Activated CD4-positive, alpha-beta T cell treated with anti-CD3 and anti-CD28 coated beads, Interleukin-2, amount 50 U/mL, for 1 hour (primary cell): Measurements from ENCODE around the gene TSPAN5.

Experiments
- DNase-seq: peaks from one replicate; pipeline ENCODE4 v3.0.0-alpha.2; 2020

Gene TSPAN5

GRCh38 chr4:98642991-98643426, 15.4 kb downstream of the TSPAN5 start:
- DNase-seq = no peak

GRCh38 chr4:98641906-98642668, 16.3 kb downstream of the TSPAN5 start:
- DNase-seq = no peak

- DNase-seq = no peak
Observed at GRCh38 chr4:98641376-98641775, 17.0 kb downstream of the TSPAN5 start.

DNA sequence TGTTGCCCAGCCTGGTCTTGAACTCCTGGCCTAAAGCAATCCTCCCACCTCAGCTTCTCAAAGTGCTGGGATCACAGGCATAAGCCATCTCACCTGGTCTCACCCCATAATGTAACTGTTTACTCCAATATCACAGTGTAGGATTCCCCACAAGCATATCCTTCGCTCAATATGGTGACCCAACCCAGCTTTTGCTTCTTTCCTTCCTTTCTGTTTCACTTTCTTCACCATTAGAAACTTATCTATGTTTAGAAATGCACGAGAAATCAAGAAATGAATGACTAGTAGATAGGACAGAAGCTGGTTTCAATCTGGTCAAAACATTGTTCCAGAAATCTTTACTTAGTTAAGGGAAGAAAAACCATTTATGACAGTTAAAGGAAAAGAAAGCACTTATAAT, 18.9 kb downstream of the TSPAN5 start:
- no peak for DNase-seq

- DNase-seq = no peak
Observed at GRCh38 chr4:98639108-98639507, 19.3 kb downstream of the TSPAN5 start.

GRCh38 chr4:98638661-98639060, 19.8 kb downstream of the TSPAN5 start:
- no peak for DNase-seq

GRCh38 chr4:98634061-98634460, 24.4 kb downstream of the TSPAN5 start:
- DNase-seq = no peak

- DNase-seq = no peak
Observed at GRCh38 chr4:98633159-98633558, 25.3 kb downstream of the TSPAN5 start.

GRCh38 chr4:98632258-98632657, 26.2 kb downstream of the TSPAN5 start:
- no peak for DNase-seq

GRCh38 chr4:98631506-98631905, 26.9 kb downstream of the TSPAN5 start:
- DNase-seq = no peak

DNA sequence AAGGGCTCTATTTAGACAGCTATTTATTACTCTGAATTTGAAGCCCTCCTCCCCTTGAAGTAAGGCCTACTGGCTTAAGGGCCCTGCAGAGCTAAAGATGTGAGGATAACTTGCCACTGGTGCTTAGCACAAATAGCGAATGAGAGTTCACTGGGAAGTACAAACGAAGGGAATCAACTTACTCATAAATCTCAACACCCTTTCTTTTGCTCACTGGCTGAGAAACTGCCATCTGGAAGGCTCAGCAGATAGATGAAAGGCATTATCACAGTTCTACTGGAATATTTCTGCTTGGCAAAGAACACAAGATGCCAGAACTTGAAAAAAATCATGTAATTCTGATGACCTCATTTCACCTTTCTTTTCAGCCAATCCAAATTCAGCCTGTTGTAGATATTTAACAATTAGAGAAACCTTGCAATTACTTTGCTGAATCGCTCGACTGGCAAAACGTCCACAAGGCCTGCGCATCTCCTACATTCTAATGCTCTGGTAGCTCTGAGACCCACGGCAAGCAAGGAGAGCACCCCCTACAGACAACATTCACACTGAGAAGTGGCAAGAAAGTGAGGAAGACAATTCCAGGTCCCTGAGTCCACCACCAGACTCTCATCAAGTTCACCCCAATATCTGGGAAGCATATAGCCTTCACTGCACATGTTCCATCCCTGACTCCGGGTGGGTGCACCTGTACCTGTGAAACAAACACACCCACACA, 27.5 kb downstream of the TSPAN5 start:
- DNase-seq = no peak

DNA sequence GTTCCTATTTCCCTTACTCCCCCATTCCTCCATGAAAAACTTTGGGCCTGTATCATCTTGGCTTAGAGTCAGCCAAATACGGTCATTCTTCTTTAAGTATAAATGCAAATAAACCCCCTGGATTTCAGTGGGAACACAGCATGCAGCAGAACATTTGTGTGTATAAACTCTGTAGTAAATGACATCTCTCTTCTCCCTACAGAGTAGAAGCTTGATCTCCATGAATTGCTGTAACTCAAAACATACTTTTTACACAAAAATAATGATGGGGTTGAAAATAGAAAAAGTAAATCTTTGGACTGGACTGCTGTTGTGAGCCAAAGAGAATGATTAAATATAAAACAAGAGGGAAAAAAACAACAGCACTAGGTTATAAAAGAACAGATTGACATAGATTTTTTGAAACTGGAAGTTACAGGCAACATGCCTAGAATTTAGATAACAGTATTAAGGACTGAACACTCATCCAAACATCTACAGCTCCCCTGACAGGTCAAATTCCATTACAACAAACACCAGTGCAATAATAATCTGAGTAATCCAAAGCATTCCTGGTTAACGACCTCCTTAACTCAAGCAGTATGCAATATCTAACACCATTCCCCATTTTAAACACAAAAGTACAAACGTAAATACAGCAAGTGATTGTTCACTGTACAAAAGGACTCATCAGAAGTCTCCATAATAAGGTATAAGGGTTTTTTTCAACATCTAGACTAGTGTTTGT, 30.7 kb downstream of the TSPAN5 start:
- DNase-seq = no peak

- no peak for DNase-seq
Observed at GRCh38 chr4:98626350-98626749, 32.1 kb downstream of the TSPAN5 start.

DNA sequence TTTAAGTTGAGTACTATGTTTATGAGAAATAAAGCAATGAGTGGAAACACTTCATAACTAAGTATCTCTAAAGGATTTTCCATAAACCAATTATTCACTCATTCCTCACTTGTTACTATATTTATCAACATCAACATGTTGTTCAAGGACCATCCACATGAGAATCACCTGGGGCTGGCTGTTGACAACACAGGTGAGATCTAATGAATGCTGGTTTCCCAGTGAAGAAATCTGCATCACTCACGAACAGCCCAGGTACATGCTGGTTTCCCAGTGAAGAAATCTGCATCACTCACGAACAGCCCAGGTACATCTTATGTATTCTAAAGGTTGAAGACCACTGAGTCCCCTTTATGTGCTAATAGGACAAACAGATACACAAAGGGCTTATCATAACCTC, 32.5 kb downstream of the TSPAN5 start:
- DNase-seq = no peak

DNA sequence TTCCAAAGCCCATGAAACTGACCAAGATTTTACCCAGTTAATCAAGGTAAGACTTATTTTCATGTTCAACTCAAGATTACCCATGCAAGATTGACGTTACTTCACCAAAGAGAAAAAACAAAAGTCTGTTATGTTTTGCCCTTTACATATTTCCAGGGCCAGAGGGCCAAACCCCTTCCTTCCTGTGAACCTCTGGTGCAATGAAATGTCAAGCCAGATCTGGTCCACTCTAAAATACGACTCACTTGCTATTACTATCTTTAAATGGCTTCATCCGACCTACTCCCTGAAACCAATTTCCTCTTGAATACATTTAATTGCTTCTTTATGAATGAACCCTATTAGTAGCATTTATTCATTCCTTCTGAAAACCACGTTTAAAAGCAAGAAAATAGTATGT, 33.0 kb downstream of the TSPAN5 start:
- no peak for DNase-seq

GRCh38 chr4:98624642-98625041, 33.8 kb downstream of the TSPAN5 start:
- no peak for DNase-seq

- no peak for DNase-seq
Observed at GRCh38 chr4:98624144-98624543, 34.3 kb downstream of the TSPAN5 start.

DNA sequence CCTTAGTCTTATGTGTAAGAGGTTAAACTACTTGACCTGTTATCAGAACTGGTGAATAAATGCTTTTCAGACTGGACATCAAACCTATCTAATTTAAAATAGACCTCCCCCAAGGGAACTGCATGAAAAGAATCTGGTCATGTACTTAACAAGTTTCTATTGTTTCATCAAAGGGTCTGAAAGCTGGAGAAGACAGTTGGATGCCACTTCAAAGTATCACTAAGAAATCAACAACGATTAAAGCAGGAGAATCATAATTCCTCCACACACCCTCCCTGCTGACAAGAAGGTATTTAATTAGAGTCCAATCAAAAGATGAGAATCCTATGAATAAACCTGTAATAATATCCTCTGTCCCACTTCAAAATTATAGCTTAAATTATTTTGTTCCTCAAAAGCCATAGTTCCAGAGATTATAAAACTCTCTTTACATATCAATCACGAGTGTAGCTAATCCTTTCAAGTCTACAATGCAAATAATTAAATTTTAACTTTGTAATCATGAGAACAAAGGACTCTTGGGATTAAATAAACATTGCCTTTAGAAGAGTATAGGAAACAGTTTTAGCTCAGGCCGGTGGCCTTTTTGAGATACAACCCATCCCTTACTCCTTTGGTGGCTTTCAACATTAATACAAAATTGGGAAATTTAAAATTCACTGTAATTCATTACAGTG, 35.1 kb downstream of the TSPAN5 start:
- no peak for DNase-seq

DNA sequence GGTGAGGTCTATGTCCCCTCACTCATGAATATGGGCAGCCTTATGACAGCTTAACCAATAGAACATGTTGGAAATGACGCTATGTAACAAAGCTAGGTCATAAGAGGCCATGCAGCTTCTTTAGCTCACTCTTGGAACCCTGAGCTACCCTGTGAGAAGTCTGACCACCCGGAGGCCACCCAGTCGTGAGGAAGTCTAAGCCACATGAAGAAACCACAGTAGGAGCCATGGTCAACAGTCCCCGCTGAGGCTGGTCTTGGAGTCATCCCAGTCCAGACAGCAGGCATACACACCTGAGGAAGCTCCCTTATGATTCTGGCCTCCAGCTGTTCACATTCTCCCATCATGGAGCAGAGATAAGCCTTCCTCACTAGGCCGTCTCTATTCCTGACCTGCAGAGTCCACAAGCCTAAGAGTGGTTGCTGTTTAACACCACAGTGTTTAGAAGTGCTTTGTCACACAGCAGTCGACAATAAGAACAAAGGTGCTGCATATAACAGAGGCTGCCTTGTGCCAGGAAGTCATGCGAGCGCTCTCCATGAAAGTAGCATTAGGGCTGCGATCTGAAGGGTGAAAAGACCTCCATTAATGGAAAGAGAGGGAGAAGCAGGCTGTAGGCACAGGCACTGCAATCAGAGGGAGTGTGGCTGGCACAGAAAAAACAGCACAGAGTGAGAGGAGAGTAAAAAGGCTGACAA, 38.2 kb downstream of the TSPAN5 start:
- DNase-seq = no peak

- DNase-seq = no peak
Observed at GRCh38 chr4:98619180-98619579, 39.2 kb downstream of the TSPAN5 start.

GRCh38 chr4:98618680-98619079, 39.7 kb downstream of the TSPAN5 start:
- no peak for DNase-seq

DNA sequence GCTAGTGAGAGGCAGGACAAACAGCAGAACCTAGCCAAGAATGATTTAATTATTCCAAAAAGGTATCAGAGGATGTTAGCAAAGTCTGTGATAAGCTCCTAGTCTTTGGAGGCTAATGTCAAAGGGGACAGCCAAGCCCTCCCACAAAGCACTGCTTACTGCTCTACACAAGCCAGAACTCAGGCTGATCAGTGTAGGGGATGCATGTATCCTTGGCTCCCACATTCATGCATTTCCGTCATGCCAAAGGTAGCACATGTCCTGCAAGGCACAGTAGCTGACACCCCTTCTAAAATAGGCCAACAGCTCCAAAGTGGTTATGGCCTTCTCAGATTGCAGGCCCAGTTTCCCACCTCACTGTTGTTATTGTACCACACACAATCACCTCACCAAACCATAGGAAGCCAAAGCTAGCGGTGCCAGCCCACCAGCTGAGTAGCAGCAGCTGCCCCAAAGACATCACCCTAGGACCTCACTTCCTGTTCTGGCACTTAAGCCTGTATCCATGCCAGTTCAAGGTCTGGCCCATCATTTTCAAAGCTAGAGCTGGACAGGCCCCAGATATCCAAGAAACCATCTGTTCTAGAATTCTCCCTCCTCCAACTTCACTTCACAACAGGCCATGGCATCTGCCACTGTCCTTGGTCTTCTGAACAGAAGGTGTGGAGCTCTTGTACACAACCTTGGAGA, 40.9 kb downstream of the TSPAN5 start:
- DNase-seq = no peak
